ENCODE data around the gene RBM44.
"Not testable (repeated sequence)": the region's sequence is repeated elsewhere in the genome, so short reads cannot be mapped to it uniquely, and the experiment has no call there.

RBM44 gene

GRCh38 chr2:237779521-237779920 lies 19.1 kb upstream of the RBM44 start:
- DNase-seq: no peak

GRCh38 chr2:237782181-237782580 lies 16.4 kb upstream of the RBM44 start:
- no peak for DNase-seq

- not testable (repeated sequence) for DNase-seq
Measured at GRCh38 chr2:237783678-237784077, 14.9 kb upstream of the RBM44 start.

GRCh38 chr2:237786936-237787335 lies 11.6 kb upstream of the RBM44 start:
- DNase-seq: no peak

- DNase-seq: no peak
Measured at GRCh38 chr2:237790353-237790752, 8.2 kb upstream of the RBM44 start.

- DNase-seq: no peak
Measured at GRCh38 chr2:237791977-237792727, 6.4 kb upstream of the RBM44 start.

GRCh38 chr2:237797253-237797652 lies 1.3 kb upstream of the RBM44 start:
- DNase-seq: no peak

- DNase-seq: no peak
Measured at GRCh38 chr2:237799060-237799428, 465 bp downstream of the RBM44 start.

- DNase-seq: no peak
Measured at GRCh38 chr2:237801466-237801865, 2.9 kb downstream of the RBM44 start.

- no peak for DNase-seq
Measured at GRCh38 chr2:237806334-237806733, 7.8 kb downstream of the RBM44 start.

GRCh38 chr2:237815637-237816036 lies 17.1 kb downstream of the RBM44 start:
- no peak for DNase-seq

GRCh38 chr2:237816531-237816930 lies 18.0 kb downstream of the RBM44 start:
- DNase-seq: no peak

GRCh38 chr2:237818066-237818473 lies 19.5 kb downstream of the RBM44 start:
- no peak for DNase-seq

- DNase-seq: no peak
Measured at GRCh38 chr2:237819231-237819630, 20.7 kb downstream of the RBM44 start.

GRCh38 chr2:237820421-237820820 lies 21.8 kb downstream of the RBM44 start:
- no peak for DNase-seq

- no peak for DNase-seq
Measured at GRCh38 chr2:237823544-237823943, 25.0 kb downstream of the RBM44 start.

GRCh38 chr2:237824085-237824484 lies 25.5 kb downstream of the RBM44 start:
- DNase-seq: no peak

GRCh38 chr2:237827421-237827987 lies 28.9 kb downstream of the RBM44 start:
- DNase-seq: no peak

- DNase-seq: no peak
Measured at GRCh38 chr2:237830522-237830921, 31.9 kb downstream of the RBM44 start.

GRCh38 chr2:237833546-237833945 lies 35.0 kb downstream of the RBM44 start:
- no peak for DNase-seq

- DNase-seq: no peak
Measured at GRCh38 chr2:237835372-237835771, 36.8 kb downstream of the RBM44 start.

- DNase-seq: no peak
Measured at GRCh38 chr2:237841051-237841450, 42.5 kb downstream of the RBM44 start.

- DNase-seq: not testable (repeated sequence)
Measured at GRCh38 chr2:237848940-237849339, 50.4 kb downstream of the RBM44 start.

- DNase-seq: no peak
Measured at GRCh38 chr2:237854295-237854694, 55.7 kb downstream of the RBM44 start.

GRCh38 chr2:237857791-237858190 lies 59.2 kb downstream of the RBM44 start:
- no peak for DNase-seq

Data from stimulated activated CD4-positive, alpha-beta T cell treated with anti-CD3 and anti-CD28 coated beads, Interleukin-4, amount 100 ng/mL, for 1 hour (primary cell).